ENCODE measurements around the gene MEG3.

DNA sequence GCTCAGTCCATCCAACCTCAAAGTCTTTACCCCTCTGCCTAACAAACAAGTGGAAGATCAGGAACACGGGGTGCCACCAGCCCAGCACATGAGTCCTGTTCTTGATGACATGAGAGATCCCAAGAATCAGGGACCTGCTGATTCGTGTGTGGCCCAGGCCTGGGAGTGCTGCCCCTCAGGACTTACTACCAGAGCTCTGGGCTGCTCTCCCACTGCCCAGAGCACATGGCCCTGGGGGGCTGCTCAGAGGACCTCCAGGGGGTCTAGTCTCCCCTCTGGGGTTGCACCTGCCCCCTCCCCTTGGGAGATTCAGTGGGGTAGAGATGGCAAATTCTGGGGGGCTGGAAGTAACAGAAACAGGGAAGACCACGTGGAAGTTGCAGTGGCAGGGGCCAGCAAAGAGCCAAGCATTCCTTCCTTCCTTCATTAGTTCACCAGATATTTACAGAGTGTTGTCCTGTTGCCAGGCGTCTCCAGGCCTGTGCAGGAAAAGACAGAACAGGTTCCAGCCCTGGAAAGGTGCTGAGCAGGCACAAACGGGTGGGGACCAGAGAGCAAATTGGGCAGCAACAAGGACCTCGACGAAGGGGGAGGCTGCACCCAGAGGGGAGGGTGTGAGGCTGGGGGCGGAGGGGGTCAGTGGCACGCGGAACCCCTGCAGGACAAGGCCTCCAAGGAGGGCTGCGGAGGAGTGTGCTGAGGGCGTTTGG, 45.1 kb upstream of the MEG3 start:
- TF ChIP-seq ZFX (CRISPR knock-in tag; IDR thresholded peaks at IDR 0.05), result no peak
- TF ChIP-seq ZKSCAN1 (IDR thresholded peaks at IDR 0.05; ENCODE audit: low read depth, low read length), result no peak
- TF ChIP-seq, protein P1, sequence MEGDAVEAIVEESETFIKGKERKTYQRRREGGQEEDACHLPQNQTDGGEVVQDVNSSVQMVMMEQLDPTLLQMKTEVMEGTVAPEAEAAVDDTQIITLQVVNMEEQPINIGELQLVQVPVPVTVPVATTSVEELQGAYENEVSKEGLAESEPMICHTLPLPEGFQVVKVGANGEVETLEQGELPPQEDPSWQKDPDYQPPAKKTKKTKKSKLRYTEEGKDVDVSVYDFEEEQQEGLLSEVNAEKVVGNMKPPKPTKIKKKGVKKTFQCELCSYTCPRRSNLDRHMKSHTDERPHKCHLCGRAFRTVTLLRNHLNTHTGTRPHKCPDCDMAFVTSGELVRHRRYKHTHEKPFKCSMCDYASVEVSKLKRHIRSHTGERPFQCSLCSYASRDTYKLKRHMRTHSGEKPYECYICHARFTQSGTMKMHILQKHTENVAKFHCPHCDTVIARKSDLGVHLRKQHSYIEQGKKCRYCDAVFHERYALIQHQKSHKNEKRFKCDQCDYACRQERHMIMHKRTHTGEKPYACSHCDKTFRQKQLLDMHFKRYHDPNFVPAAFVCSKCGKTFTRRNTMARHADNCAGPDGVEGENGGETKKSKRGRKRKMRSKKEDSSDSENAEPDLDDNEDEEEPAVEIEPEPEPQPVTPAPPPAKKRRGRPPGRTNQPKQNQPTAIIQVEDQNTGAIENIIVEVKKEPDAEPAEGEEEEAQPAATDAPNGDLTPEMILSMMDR (IDR thresholded peaks at IDR 0.05 in 2 of 3, conservative IDR thresholded peaks at IDR 0.05 in 1 of 3; ENCODE audit: insufficient read depth in 2 of 3, low read depth in 1 of 3, low read length in 3 of 3), result no peak
- no peak for TF ChIP-seq NR2C2 (CRISPR knock-in tag; IDR thresholded peaks at IDR 0.05)
- no peak for TF ChIP-seq NR2C2 (tag; IDR thresholded peaks at IDR 0.05)
- no peak for TF ChIP-seq TAF1 (IDR thresholded peaks at IDR 0.05; ENCODE audit: control insufficient read depth, extremely low read depth, insufficient read depth, low read length, severe bottlenecking)
- TF ChIP-seq MYNN (IDR thresholded peaks at IDR 0.05), result no peak
- TF ChIP-seq MYNN (CRISPR knock-in tag; IDR thresholded peaks at IDR 0.05), result no peak
- TF ChIP-seq, protein P2, sequence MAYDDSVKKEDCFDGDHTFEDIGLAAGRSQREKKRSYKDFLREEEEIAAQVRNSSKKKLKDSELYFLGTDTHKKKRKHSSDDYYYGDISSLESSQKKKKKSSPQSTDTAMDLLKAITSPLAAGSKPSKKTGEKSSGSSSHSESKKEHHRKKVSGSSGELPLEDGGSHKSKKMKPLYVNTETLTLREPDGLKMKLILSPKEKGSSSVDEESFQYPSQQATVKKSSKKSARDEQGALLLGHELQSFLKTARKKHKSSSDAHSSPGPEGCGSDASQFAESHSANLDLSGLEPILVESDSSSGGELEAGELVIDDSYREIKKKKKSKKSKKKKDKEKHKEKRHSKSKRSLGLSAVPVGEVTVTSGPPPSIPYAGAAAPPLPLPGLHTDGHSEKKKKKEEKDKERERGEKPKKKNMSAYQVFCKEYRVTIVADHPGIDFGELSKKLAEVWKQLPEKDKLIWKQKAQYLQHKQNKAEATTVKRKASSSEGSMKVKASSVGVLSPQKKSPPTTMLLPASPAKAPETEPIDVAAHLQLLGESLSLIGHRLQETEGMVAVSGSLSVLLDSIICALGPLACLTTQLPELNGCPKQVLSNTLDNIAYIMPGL (CRISPR knock-in tag; IDR thresholded peaks at IDR 0.05), result no peak
- no peak for TF ChIP-seq RNF2 (IDR thresholded peaks at IDR 0.05)
- TF ChIP-seq RFX5 (IDR thresholded peaks at IDR 0.05; ENCODE audit: low read depth, low read length), result no peak
- no peak for TF ChIP-seq SP1 (CRISPR knock-in tag; IDR thresholded peaks at IDR 0.05)

Measured in K562 (cell line).